ENCODE results near the gene UTP3. TPM values are rescaled to one million over a fixed set of nuclear protein-coding genes. Genes with fewer than 3 reads are reported as not detected.

UTP3 gene
- total and polyA plus RNA-seq, 9 of the 15 experiments (the other 6 are each of a cell fraction or from before 2014, with no cell fraction given): 11.9 to 69.3 (median 34.0) TPM

DNA sequence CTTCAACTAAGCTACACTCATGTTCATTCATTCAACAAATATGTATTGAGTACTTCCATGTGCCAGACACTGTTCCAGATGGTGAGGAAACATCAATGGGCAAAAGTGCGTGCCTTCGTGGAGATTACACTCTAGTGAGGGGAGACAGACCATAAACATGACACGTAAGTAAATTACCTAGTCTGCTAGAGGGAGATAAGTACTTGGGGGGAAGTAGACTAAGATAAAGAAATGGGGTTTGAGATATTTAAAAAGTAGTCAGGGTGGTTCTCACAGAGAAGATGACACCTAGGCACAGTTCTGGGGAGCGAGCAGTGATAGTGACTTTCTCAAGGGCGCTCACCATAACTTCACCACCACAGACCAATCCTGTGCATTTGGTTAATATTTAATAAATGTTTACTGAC lies 33.7 kb upstream of the UTP3 start (continued):
- TF ChIP-seq MTF1 (CRISPR knock-in tag; IDR thresholded peaks at IDR 0.05; ENCODE audit: borderline replicate concordance) (no peak), TCFL5 (CRISPR knock-in tag; conservative IDR thresholded peaks at IDR 0.05) (no peak), SMC3 (conservative IDR thresholded peaks at IDR 0.05; ENCODE audit: insufficient read depth, low read depth, low read length) (no peak), WHSC1 (IDR thresholded peaks at IDR 0.05; ENCODE audit: low read length) (no peak), BRD4 (IDR thresholded peaks at IDR 0.05) (no peak), TRIM24 (IDR thresholded peaks at IDR 0.05) (peak; percentile 97 to 98), SREBF1 (IDR thresholded peaks at IDR 0.05; ENCODE audit: borderline replicate concordance, low read depth, low read length) (no peak), RAD21 (CRISPR knock-in tag; conservative IDR thresholded peaks at IDR 0.05 in 1 of 2, IDR thresholded peaks at IDR 0.05 in 1 of 2) (0 out of 4 replicates have a peak, but pooled peaks of 1 of the 2 experiments have one; percentile 7), ZNF586 (CRISPR knock-in tag; conservative IDR thresholded peaks at IDR 0.05) (no peak), CBX8 (IDR thresholded peaks at IDR 0.05; ENCODE audit: borderline replicate concordance, extremely low read depth, low read depth, low read length, poor library complexity, severe bottlenecking) (no peak), CAMTA2 (CRISPR knock-in tag; conservative IDR thresholded peaks at IDR 0.05) (no peak), NFE2 (IDR thresholded peaks at IDR 0.05; ENCODE audit: low read depth) (0 out of 2 replicates have a peak, but pooled peaks have one; percentile 4)
- TF ChIP-seq, protein P1, sequence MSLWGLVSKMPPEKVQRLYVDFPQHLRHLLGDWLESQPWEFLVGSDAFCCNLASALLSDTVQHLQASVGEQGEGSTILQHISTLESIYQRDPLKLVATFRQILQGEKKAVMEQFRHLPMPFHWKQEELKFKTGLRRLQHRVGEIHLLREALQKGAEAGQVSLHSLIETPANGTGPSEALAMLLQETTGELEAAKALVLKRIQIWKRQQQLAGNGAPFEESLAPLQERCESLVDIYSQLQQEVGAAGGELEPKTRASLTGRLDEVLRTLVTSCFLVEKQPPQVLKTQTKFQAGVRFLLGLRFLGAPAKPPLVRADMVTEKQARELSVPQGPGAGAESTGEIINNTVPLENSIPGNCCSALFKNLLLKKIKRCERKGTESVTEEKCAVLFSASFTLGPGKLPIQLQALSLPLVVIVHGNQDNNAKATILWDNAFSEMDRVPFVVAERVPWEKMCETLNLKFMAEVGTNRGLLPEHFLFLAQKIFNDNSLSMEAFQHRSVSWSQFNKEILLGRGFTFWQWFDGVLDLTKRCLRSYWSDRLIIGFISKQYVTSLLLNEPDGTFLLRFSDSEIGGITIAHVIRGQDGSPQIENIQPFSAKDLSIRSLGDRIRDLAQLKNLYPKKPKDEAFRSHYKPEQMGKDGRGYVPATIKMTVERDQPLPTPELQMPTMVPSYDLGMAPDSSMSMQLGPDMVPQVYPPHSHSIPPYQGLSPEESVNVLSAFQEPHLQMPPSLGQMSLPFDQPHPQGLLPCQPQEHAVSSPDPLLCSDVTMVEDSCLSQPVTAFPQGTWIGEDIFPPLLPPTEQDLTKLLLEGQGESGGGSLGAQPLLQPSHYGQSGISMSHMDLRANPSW (CRISPR knock-in tag; IDR thresholded peaks at IDR 0.05): no peak
- TF ChIP-seq, protein P2, sequence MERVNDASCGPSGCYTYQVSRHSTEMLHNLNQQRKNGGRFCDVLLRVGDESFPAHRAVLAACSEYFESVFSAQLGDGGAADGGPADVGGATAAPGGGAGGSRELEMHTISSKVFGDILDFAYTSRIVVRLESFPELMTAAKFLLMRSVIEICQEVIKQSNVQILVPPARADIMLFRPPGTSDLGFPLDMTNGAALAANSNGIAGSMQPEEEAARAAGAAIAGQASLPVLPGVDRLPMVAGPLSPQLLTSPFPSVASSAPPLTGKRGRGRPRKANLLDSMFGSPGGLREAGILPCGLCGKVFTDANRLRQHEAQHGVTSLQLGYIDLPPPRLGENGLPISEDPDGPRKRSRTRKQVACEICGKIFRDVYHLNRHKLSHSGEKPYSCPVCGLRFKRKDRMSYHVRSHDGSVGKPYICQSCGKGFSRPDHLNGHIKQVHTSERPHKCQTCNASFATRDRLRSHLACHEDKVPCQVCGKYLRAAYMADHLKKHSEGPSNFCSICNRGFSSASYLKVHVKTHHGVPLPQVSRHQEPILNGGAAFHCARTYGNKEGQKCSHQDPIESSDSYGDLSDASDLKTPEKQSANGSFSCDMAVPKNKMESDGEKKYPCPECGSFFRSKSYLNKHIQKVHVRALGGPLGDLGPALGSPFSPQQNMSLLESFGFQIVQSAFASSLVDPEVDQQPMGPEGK (CRISPR knock-in tag; IDR thresholded peaks at IDR 0.05; ENCODE audit: borderline replicate concordance): no peak
- TF ChIP-seq, protein P3, sequence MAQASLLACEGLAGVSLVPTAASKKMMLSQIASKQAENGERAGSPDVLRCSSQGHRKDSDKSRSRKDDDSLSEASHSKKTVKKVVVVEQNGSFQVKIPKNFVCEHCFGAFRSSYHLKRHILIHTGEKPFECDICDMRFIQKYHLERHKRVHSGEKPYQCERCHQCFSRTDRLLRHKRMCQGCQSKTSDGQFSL (CRISPR knock-in tag; IDR thresholded peaks at IDR 0.05): no peak
- TF ChIP-seq, protein P3 (tag; IDR thresholded peaks at IDR 0.05): no peak
- TF ChIP-seq, protein P4, sequence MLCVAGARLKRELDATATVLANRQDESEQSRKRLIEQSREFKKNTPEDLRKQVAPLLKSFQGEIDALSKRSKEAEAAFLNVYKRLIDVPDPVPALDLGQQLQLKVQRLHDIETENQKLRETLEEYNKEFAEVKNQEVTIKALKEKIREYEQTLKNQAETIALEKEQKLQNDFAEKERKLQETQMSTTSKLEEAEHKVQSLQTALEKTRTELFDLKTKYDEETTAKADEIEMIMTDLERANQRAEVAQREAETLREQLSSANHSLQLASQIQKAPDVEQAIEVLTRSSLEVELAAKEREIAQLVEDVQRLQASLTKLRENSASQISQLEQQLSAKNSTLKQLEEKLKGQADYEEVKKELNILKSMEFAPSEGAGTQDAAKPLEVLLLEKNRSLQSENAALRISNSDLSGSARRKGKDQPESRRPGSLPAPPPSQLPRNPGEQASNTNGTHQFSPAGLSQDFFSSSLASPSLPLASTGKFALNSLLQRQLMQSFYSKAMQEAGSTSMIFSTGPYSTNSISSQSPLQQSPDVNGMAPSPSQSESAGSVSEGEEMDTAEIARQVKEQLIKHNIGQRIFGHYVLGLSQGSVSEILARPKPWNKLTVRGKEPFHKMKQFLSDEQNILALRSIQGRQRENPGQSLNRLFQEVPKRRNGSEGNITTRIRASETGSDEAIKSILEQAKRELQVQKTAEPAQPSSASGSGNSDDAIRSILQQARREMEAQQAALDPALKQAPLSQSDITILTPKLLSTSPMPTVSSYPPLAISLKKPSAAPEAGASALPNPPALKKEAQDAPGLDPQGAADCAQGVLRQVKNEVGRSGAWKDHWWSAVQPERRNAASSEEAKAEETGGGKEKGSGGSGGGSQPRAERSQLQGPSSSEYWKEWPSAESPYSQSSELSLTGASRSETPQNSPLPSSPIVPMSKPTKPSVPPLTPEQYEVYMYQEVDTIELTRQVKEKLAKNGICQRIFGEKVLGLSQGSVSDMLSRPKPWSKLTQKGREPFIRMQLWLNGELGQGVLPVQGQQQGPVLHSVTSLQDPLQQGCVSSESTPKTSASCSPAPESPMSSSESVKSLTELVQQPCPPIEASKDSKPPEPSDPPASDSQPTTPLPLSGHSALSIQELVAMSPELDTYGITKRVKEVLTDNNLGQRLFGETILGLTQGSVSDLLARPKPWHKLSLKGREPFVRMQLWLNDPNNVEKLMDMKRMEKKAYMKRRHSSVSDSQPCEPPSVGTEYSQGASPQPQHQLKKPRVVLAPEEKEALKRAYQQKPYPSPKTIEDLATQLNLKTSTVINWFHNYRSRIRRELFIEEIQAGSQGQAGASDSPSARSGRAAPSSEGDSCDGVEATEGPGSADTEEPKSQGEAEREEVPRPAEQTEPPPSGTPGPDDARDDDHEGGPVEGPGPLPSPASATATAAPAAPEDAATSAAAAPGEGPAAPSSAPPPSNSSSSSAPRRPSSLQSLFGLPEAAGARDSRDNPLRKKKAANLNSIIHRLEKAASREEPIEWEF (CRISPR knock-in tag; IDR thresholded peaks at IDR 0.05): no peak

All from K562 (cell line).